Pancreas (tissue), 10 donors: ENCODE data around the gene NLGN2. TPM values are rescaled to one million over a fixed set of nuclear protein-coding genes. Genes with fewer than 3 reads are reported as not detected.

ENCODE experiments used
- ATAC-seq, 4 donors: fragments of 200-7000 bp; cut with Tn5 transposase; one replicate each; pipeline versions ENCODE4 v1.8.0 to v1.9.1; 2020; ENCODE audit warnings: mild to moderate bottlenecking in 4 of 4, moderate library complexity in 4 of 4
- DNase-seq, 6 donors: peaks; one replicate each; pipeline ENCODE4 v3.0.0-alpha.2; 2020
- FAIRE-seq: peaks from 2 replicates; lab custom pipeline; 2012; peaks lifted over from hg19 to GRCh38; lab: Jason Lieb, UNC
- H3K27ac ChIP-seq, 4 donors: fragments of 200-600 bp; sonication (generic); 1 replicate in 3 of 4; 2 replicates in 1 of 4; pipeline versions ENCODE4 v1.5.0 to v1.8.0; 2020
- H3K27me3 ChIP-seq, 4 donors: fragments of 200-600 bp; one replicate each; pipeline ENCODE4 v1.8.0; 2021
- H3K36me3 ChIP-seq, 3 donors: fragments of 200-600 bp; sonication (generic) in 1 of 3; one replicate each; pipeline versions ENCODE4 v1.5.0 to v1.8.0; 2020 to 2021
- H3K4me1 ChIP-seq, 3 donors: fragments of 200-600 bp; one replicate each; pipeline ENCODE4 v1.8.0; 2021
- H3K4me3 ChIP-seq, 4 donors: fragments of 200-600 bp; sonication (generic) in 2 of 4; one replicate each; pipeline versions ENCODE4 v1.5.0 to v1.8.0; 2020 to 2021
- H3K9me3 ChIP-seq, 4 donors: fragments of 200-600 bp; one replicate each; pipeline ENCODE4 v1.8.0; 2021
- CTCF ChIP-seq, 4 donors: fragments of 200-600 bp; sonication (generic) in 3 of 4; IDR thresholded peaks; one replicate each; pipeline versions ENCODE4 v1.5.0 to v1.8.0; 2021; ENCODE audit warnings: antibody characterized with exemption in 4 of 4
- WGBS, 2 donors: extraction: QIAGEN DNeasy Blood & Tissue Kit; methylation state at CpG; one replicate each; pipeline ENCODE4 v1.1.7; 2013; 5-methylcytosine and 5-hydroxymethylcytosine counted together
- intact Hi-C, 3 donors: fragments of 100-400 bp; cut with DNase I; formaldehyde crosslinking; loops; one replicate each; pipeline versions ENCODE4 v1.11.1 to v1.14.2; 2022
- polyA plus RNA-seq, 2 donors: library from polyadenylated mRNA; stranded (reverse); fragments of 200-250 nt; gene quantifications; one replicate each; pipeline ENCODE4 v1.2.3, GENCODE V29; 2013
- total RNA-seq, 6 donors: library from RNA; stranded (reverse); fragmentation: NEBNext Ultra II Directional in 4 of 6; extraction: Animal tissue kit (Norgen Biotek cat#: 25700) in 4 of 6; gene quantifications; one replicate each; pipeline versions ENCODE4 v1.2.1 to v1.2.4, GENCODE V29; 2021 to 2023
- donor health status: healthy with polysubstance abuse.
- donor health status: DM: no; HTN: no; CAD: no; lungs with moderate emphysema.
- donor health status: DM: no; HTN: no; CAD: no.
- donor health status: control.
- donor health status: control.
- donor health status: Bipolar disorder and iron deficiency.
- donor health status: DM: yes; HTN: yes; CAD: no.
- donor health status: DM: no; HTN: no; CAD: no.
- donor health status: DM: no; HTN: no; CAD: no.
- donor health status: DM: yes; HTN: yes; CAD: no.

The NLGN2 gene
- total and polyA plus RNA-seq, 8 donors, result 2.9 to 13.7 (median 5.4) TPM

GRCh38 chr17:7438656-7439460 lies 31.2 kb downstream of the NLGN2 start:
- Histone ChIP-seq H3K36me3 (no peaks in the 10 kb centered on the region), H3K4me3 (no peak overlapping the region), H3K9me3 (no peaks in the 10 kb centered on the region), H3K27ac (no peak overlapping the region), H3K27me3 (no peaks in the 10 kb centered on the region), H3K4me1 (peaks cover 5 to 18% (median 11%) of the 10 kb centered on the region in 3 donors)
- 64 to 76% methylated on average over 11 of the region's 11 CpGs for WGBS, 2 donors
- DNase-seq, result no peak
- intact Hi-C loops, result loop anchor here in 2 of 3 donors (10.0 kb wide), 1 partner anchor 84 kb away; the partner anchor contains the start of genes KCTD11 (in 2 of the 2) and TMEM95 (in 2 of the 2)
- no peak for ATAC-seq
- no peak for TF ChIP-seq CTCF (IDR thresholded peaks at IDR 0.05)
- FAIRE-seq, result no peak

GRCh38 chr17:7439462-7440112 lies 31.9 kb downstream of the NLGN2 start, which contains the start of gene FGF11:
FGF11 (plus strand) TSS chr17:7439512; CDS start chr17:7439621, 109 bp downstream.
- no peak within 1 kb of the TSS for H3K27ac ChIP-seq
- DNase-seq (no peak), FAIRE-seq (no peak), ATAC-seq (no peak)
- peaks cover 5 to 18% (median 11%) of the 10 kb centered on the region in 3 donors for H3K4me1 ChIP-seq
- H3K27me3 ChIP-seq, result no peaks in the 10 kb centered on the region
- H3K4me3 ChIP-seq, result peak within 1 kb of the TSS; percentile 2 to 45 (median 26)
- no peaks in the 10 kb centered on the region for H3K9me3 ChIP-seq
- intact Hi-C loops, result loop anchor here in 2 of 3 donors (5.0 to 10.0 kb wide), 2 partner anchors 38 to 85 kb away; partner anchors contain the start of genes KCTD11 (in 2 of the 2), TMEM95 (in 2 of the 2) and ZBTB4 (in 2 of the 2)
- WGBS, 2 donors, result 6 to 9% methylated on average over 32 to 50 of the region's 50 CpGs
- no peak for TF ChIP-seq CTCF (IDR thresholded peaks at IDR 0.05)
- no peaks in the 10 kb centered on the region for H3K36me3 ChIP-seq

- no peak for FAIRE-seq
- DNase-seq, result peak; percentile 49 to 92 (median 75)
- no peak for TF ChIP-seq CTCF (IDR thresholded peaks at IDR 0.05)
- Histone ChIP-seq H3K4me1 (peaks cover 5 to 18% (median 11%) of the 10 kb centered on the region in 3 donors), H3K27ac (no peak overlapping the region), H3K27me3 (no peaks in the 10 kb centered on the region), H3K4me3 (peak overlapping the region; percentile 2 to 45 (median 26)), H3K36me3 (no peaks in the 10 kb centered on the region), H3K9me3 (no peaks in the 10 kb centered on the region)
- WGBS, 2 donors, result 10% methylated on average over 43 to 46 of the region's 46 CpGs
- ATAC-seq, result no peak
- intact Hi-C loops, result loop anchor here in 2 of 3 donors (5.0 kb wide), 1 partner anchor 37 kb away; the partner anchor contains the start of gene ZBTB4 (in 2 of the 2)
Observed at GRCh38 chr17:7440113-7440833, 32.6 kb downstream of the NLGN2 start.

GRCh38 chr17:7440834-7441195 lies 33.2 kb downstream of the NLGN2 start:
- peak in 3 of 6 donors; percentile 34 to 83 (median 65) for DNase-seq
- Histone ChIP-seq H3K36me3 (no peaks in the 10 kb centered on the region), H3K4me3 (peak overlapping the region in 1 of 4 donors; percentile 45), H3K9me3 (no peaks in the 10 kb centered on the region), H3K27me3 (no peaks in the 10 kb centered on the region), H3K27ac (no peak overlapping the region), H3K4me1 (peaks cover 5 to 22% (median 11%) of the 10 kb centered on the region in 3 donors)
- intact Hi-C loops, result loop anchor here in 2 of 3 donors (5.0 kb wide), 1 partner anchor 36 kb away; the partner anchor contains the start of gene ZBTB4 (in 2 of the 2)
- no peak for ATAC-seq
- WGBS, 2 donors, result 28 to 37% methylated on average over 12 of the region's 12 CpGs
- no peak for TF ChIP-seq CTCF (IDR thresholded peaks at IDR 0.05)
- FAIRE-seq, result no peak
